Epithelial cell of esophagus (primary cell): ENCODE measurements around the gene ULBP2.

ENCODE experiments used
- DNase-seq: peaks from one replicate; pipeline ENCODE4 v3.0.0; 2010; ENCODE audit warnings: low read depth
- H3K4me3 ChIP-seq: 2 replicates; pipeline ENCODE4 v1.5.1; 2011; ENCODE audit warnings: mild to moderate bottlenecking, low read length, control low read depth
- CTCF ChIP-seq: IDR thresholded peaks from 2 replicates; pipeline ENCODE4 v1.5.1; 2011; ENCODE audit warnings: low read depth, mild to moderate bottlenecking, low read length, control low read depth, inconsistent platforms; ENCODE audit not compliant: insufficient read depth; ENCODE audit errors: missing control alignments

Gene ULBP2

GRCh38 chr6:149977221-149977620 lies 35.4 kb downstream of the ULBP2 start:
- no peak for DNase-seq
- no peak overlapping the region for H3K4me3 ChIP-seq
- TF ChIP-seq CTCF, result no peak

GRCh38 chr6:149978610-149979009 lies 36.8 kb downstream of the ULBP2 start:
- no peak for TF ChIP-seq CTCF
- no peak for DNase-seq
- no peak overlapping the region for H3K4me3 ChIP-seq

- no peak for TF ChIP-seq CTCF
- no peak for DNase-seq
- no peak overlapping the region for H3K4me3 ChIP-seq
These were observed 37.5 kb downstream of the ULBP2 start for GRCh38 chr6:149979293-149979692.

GRCh38 chr6:149983145-149983544 lies 41.3 kb downstream of the ULBP2 start:
- no peak for DNase-seq
- TF ChIP-seq CTCF, result no peak
- no peak overlapping the region for H3K4me3 ChIP-seq

- H3K4me3 ChIP-seq, result no peak overlapping the region
- no peak for DNase-seq
- TF ChIP-seq CTCF, result no peak
These were observed 43.0 kb downstream of the ULBP2 start for GRCh38 chr6:149984773-149985172.

GRCh38 chr6:149985481-149985937 lies 43.7 kb downstream of the ULBP2 start:
- no peak for DNase-seq
- no peak for TF ChIP-seq CTCF
- H3K4me3 ChIP-seq, result no peak overlapping the region

GRCh38 chr6:149987602-149988107 lies 45.8 kb downstream of the ULBP2 start:
- H3K4me3 ChIP-seq, result no peak overlapping the region
- TF ChIP-seq CTCF, result no peak
- DNase-seq, result no peak
